ENCODE measurements around the gene SNX19. TPM values are rescaled to one million over a fixed set of nuclear protein-coding genes. Genes with fewer than 3 reads are reported as not detected.

Gene SNX19
- total and polyA plus RNA-seq, 2 of the 4 experiments (the other 2 are of a cell fraction): 35.9 to 113 TPM

- in situ Hi-C loops (cut with MboI; ENCODE audit: low sequenced_read_pairs): loop anchor here (10.0 kb wide), 1 partner anchor 387 kb away; the partner anchor contains the start of gene ADAMTS15
- H4K20me1 ChIP-seq (ENCODE audit: insufficient read depth, low read length): no peaks in the 10 kb centered on the region
- H3K4me1 ChIP-seq (ENCODE audit: control insufficient read depth, insufficient read depth, low read length): peaks cover 12% of the 10 kb centered on the region
- no peaks in the 10 kb centered on the region; the same call in 1 of the 2 replicates for H3K27me3 ChIP-seq (ENCODE audit: control insufficient read depth, insufficient read depth, low read length)
- H2AK5ac ChIP-seq (ENCODE audit: low read depth, low read length): 0 out of 2 replicates have a peak overlapping the region, but pooled peaks have one; percentile 43
- H3K79me1 ChIP-seq (ENCODE audit: low read depth in 1 of 2, low read length in 2 of 2): no peaks in the 10 kb centered on the region
- no peak overlapping the region for H2BK15ac ChIP-seq (ENCODE audit: low read depth, low read length)
- POLR2A ChIA-PET (ENCODE audit: unreplicated experiment): no interaction called here
- no peak overlapping the region for H3K4me2 ChIP-seq (ENCODE audit: low read depth, low read length)
- no peak overlapping the region for H3K14ac ChIP-seq (replicated peaks; ENCODE audit: low read depth, low read length)
- TF ChIP-seq CHD1 (IDR thresholded peaks at IDR 0.05; ENCODE audit: low read depth, low read length) (no peak), NFE2L2 (IDR thresholded peaks at IDR 0.05; ENCODE audit: low read depth, low read length) (no peak), RFX5 (IDR thresholded peaks at IDR 0.05; ENCODE audit: low read depth, low read length) (no peak), CEBPB (IDR thresholded peaks at IDR 0.05; ENCODE audit: low read depth, low read length) (no peak), USF2 (IDR thresholded peaks at IDR 0.05; ENCODE audit: low read depth, low read length) (no peak), MAZ (IDR thresholded peaks at IDR 0.05; ENCODE audit: borderline replicate concordance, low read depth, low read length) (no peak), FOS (IDR thresholded peaks at IDR 0.05; ENCODE audit: low read depth, low read length) (no peak), MXI1 (IDR thresholded peaks at IDR 0.05; ENCODE audit: borderline replicate concordance, low read depth, low read length) (no peak), SMC3 (IDR thresholded peaks at IDR 0.05; ENCODE audit: low read depth, low read length) (no peak), RCOR1 (IDR thresholded peaks at IDR 0.05; ENCODE audit: insufficient replicate concordance, low read length) (no peak), POLR2A (IDR thresholded peaks at IDR 0.05; ENCODE audit: low read depth, low read length) (no peak), MAFK (IDR thresholded peaks at IDR 0.05; ENCODE audit: low read depth, low read length) (no peak), BHLHE40 (IDR thresholded peaks at IDR 0.05; ENCODE audit: low read depth, low read length) (no peak)
- TF ChIP-seq, protein P1, sequence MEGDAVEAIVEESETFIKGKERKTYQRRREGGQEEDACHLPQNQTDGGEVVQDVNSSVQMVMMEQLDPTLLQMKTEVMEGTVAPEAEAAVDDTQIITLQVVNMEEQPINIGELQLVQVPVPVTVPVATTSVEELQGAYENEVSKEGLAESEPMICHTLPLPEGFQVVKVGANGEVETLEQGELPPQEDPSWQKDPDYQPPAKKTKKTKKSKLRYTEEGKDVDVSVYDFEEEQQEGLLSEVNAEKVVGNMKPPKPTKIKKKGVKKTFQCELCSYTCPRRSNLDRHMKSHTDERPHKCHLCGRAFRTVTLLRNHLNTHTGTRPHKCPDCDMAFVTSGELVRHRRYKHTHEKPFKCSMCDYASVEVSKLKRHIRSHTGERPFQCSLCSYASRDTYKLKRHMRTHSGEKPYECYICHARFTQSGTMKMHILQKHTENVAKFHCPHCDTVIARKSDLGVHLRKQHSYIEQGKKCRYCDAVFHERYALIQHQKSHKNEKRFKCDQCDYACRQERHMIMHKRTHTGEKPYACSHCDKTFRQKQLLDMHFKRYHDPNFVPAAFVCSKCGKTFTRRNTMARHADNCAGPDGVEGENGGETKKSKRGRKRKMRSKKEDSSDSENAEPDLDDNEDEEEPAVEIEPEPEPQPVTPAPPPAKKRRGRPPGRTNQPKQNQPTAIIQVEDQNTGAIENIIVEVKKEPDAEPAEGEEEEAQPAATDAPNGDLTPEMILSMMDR (conservative IDR thresholded peaks at IDR 0.05; ENCODE audit: low read depth, low read length): no peak
- TF ChIP-seq, protein P2, sequence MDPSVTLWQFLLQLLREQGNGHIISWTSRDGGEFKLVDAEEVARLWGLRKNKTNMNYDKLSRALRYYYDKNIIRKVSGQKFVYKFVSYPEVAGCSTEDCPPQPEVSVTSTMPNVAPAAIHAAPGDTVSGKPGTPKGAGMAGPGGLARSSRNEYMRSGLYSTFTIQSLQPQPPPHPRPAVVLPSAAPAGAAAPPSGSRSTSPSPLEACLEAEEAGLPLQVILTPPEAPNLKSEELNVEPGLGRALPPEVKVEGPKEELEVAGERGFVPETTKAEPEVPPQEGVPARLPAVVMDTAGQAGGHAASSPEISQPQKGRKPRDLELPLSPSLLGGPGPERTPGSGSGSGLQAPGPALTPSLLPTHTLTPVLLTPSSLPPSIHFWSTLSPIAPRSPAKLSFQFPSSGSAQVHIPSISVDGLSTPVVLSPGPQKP (IDR thresholded peaks at IDR 0.05; ENCODE audit: borderline replicate concordance, low read depth, low read length): no peak
- intact Hi-C loops (cut with micrococcal nuclease): no loop called here
- no peak overlapping the region for H2BK20ac ChIP-seq (ENCODE audit: low read depth, low read length)
- H3K23ac ChIP-seq (ENCODE audit: low read depth, low read length): no peak overlapping the region
- dilution Hi-C loops (cut with HindIII; ENCODE audit: low sequenced_read_pairs, unreplicated experiment): no loop called here
- no TSS peak for BruUV-seq (replicated peaks)
- H3K4ac ChIP-seq (ENCODE audit: low read depth, low read length): no peak overlapping the region
- H3K36me3 ChIP-seq (ENCODE audit: control insufficient read depth, insufficient read depth, low read length): no peaks in the 10 kb centered on the region
- no peak for ATAC-seq (ENCODE audit: low read depth)
- H4K91ac ChIP-seq (ENCODE audit: insufficient read depth, low read depth, low read length): no peak overlapping the region
- H2BK5ac ChIP-seq (ENCODE audit: low read depth, low read length, poor library complexity, severe bottlenecking): no peak overlapping the region
- no peak overlapping the region for H2AFZ ChIP-seq (replicated peaks; ENCODE audit: low read length, poor library complexity)
- H3K27ac ChIP-seq (ENCODE audit: insufficient read depth, low read length): no peak overlapping the region
- H2AK9ac ChIP-seq (replicated peaks; ENCODE audit: low read depth, low read length, poor library complexity): peak overlapping the region; percentile 10
- H3K9me3 ChIP-seq (ENCODE audit: control insufficient read depth, insufficient read depth, low read length): no peaks in the 10 kb centered on the region
- no peak overlapping the region for H4K8ac ChIP-seq (ENCODE audit: low read depth in 2 of 2, low read length in 2 of 2)
- CTCF ChIA-PET: no interaction called here
- H3K56ac ChIP-seq (ENCODE audit: extremely low read depth, insufficient read depth, low read length): no peak overlapping the region
- no peak overlapping the region for H2BK120ac ChIP-seq (ENCODE audit: low read depth, low read length)
- DNase-seq: peak; percentile 22
- no peak overlapping the region for H3K18ac ChIP-seq (ENCODE audit: low read depth, low read length)
- WGBS, 2 experiments (ENCODE audit: extremely low coverage in 2 of 2, insufficient read length in 1 of 2): no CpG with 5 or more reads among the region's 7 CpGs
- no peaks in the 10 kb centered on the region for H3K9me1 ChIP-seq (ENCODE audit: insufficient read depth, low read length)
- no peak overlapping the region for H4K5ac ChIP-seq (ENCODE audit: low read depth, low read length)
- no peak overlapping the region for H3K4me3 ChIP-seq (ENCODE audit: insufficient read depth, low read depth, low read length)
- H3K9ac ChIP-seq (ENCODE audit: low read depth, low read length): no peak overlapping the region
Observed at GRCh38 chr11:130831506-130831905, 84.8 kb downstream of the SNX19 start.
